ENCODE measurements around the gene C5orf63.

Gene C5orf63

DNA sequence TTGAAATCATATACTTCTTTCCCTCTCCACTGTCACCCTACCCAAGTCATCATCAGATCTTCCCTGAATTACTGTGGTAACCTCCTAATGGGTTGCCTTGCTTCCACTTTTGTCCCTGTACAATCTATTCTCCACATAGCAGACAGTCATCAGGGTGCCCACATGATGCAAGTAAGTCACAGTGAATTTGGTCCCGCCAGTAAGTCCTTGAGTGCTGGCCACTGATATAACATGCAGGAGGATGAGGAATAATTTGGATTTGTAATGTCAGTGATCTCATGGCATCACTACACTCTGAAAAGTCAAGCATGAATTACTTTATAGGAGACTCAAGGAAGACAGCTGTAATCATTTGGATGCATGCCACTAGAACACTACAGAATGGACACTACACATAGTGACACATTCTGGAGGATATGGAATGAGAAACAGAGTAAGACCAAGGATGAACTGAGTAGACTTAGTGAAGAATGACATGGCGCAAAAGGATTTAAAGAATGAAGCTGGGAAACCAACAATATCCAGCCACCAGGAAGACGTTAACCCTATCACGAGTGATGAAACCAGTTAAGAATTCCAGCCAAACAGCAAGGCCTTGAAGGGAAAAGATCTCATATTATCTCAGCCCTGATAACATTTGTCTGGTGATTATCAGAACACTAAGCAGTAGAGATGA is 71.5 kb downstream of the C5orf63 start:
- Histone ChIP-seq H3K9me2 (replicated peaks; ENCODE audit: insufficient read depth, low read length) (no peaks in the 10 kb centered on the region), H4K20me1 (ENCODE audit: insufficient read depth, low read length) (no peaks in the 10 kb centered on the region), H3K9me3 (replicated peaks; ENCODE audit: insufficient read depth, low read length) (no peaks in the 10 kb centered on the region), H3K36me3 (replicated peaks; ENCODE audit: insufficient read depth, low read length) (no peaks in the 10 kb centered on the region), H3K4me1 (ENCODE audit: low read length) (peaks cover 22% of the 10 kb centered on the region), H3K27ac (ENCODE audit: low read length) (no peak overlapping the region), H3K27me3 (replicated peaks; ENCODE audit: insufficient read depth, low read length) (no peaks in the 10 kb centered on the region), H3K79me2 (ENCODE audit: low read length) (peaks cover 26% of the 10 kb centered on the region), H3K4me3 (ENCODE audit: low read length) (no peak overlapping the region), H3K9ac (ENCODE audit: low read length) (no peak overlapping the region), H3K4me2 (ENCODE audit: low read depth, low read length) (no peak overlapping the region), H3F3A (ENCODE audit: insufficient read depth, low read length) (peaks cover 15% of the 10 kb centered on the region), H2AFZ (ENCODE audit: low read length) (no peak overlapping the region)
- DNase-seq = no peak
- TF ChIP-seq, protein P1, sequence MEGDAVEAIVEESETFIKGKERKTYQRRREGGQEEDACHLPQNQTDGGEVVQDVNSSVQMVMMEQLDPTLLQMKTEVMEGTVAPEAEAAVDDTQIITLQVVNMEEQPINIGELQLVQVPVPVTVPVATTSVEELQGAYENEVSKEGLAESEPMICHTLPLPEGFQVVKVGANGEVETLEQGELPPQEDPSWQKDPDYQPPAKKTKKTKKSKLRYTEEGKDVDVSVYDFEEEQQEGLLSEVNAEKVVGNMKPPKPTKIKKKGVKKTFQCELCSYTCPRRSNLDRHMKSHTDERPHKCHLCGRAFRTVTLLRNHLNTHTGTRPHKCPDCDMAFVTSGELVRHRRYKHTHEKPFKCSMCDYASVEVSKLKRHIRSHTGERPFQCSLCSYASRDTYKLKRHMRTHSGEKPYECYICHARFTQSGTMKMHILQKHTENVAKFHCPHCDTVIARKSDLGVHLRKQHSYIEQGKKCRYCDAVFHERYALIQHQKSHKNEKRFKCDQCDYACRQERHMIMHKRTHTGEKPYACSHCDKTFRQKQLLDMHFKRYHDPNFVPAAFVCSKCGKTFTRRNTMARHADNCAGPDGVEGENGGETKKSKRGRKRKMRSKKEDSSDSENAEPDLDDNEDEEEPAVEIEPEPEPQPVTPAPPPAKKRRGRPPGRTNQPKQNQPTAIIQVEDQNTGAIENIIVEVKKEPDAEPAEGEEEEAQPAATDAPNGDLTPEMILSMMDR (IDR thresholded peaks at IDR 0.05; ENCODE audit: low read length) = no peak
- no peak for TF ChIP-seq EZH2phosphoT487 (IDR thresholded peaks at IDR 0.05; ENCODE audit: low read length)
- no peak for TF ChIP-seq EZH2 (optimal IDR thresholded peaks at IDR 0.05; ENCODE audit: low read depth, low read length)
